ENCODE results near the gene FBXL17. TPM values are rescaled to one million over a fixed set of nuclear protein-coding genes. Genes with fewer than 3 reads are reported as not detected.

Gene FBXL17
- total and polyA plus RNA-seq, 2 of the 4 experiments (the other 2 are of a cell fraction): 3.9 to 8.1 TPM

GRCh38 chr5:107982703-107983425 lies 399.0 kb downstream of the FBXL17 start (continued):
- no peak for TF ChIP-seq BHLHE40 (IDR thresholded peaks at IDR 0.05; ENCODE audit: low read depth, low read length)

GRCh38 chr5:107980923-107981692 lies 400.8 kb downstream of the FBXL17 start:
- no peaks in the 10 kb centered on the region for H4K20me1 ChIP-seq (ENCODE audit: insufficient read depth, low read length)
- H3K27ac ChIP-seq (ENCODE audit: insufficient read depth, low read length): no peak overlapping the region
- H4K91ac ChIP-seq (ENCODE audit: insufficient read depth, low read depth, low read length): peak overlapping the region; percentile 38; the same call in 1 of the 2 replicates
- H3K9me1 ChIP-seq (ENCODE audit: insufficient read depth, low read length): no peaks in the 10 kb centered on the region
- no peaks in the 10 kb centered on the region for H3K79me1 ChIP-seq (ENCODE audit: low read depth in 1 of 2, low read length in 2 of 2)
- peak overlapping the region; percentile 6; the same call in 1 of the 2 replicates for H3K18ac ChIP-seq (ENCODE audit: low read depth, low read length)
- no peak overlapping the region for H3K4me2 ChIP-seq (ENCODE audit: low read depth, low read length)
- peak; percentile 27; the same call in 1 of the 2 replicates for ATAC-seq (ENCODE audit: low read depth)
- H3K9ac ChIP-seq (ENCODE audit: low read depth, low read length): no peak overlapping the region
- H2BK20ac ChIP-seq (ENCODE audit: low read depth, low read length): no peak overlapping the region
- H3K23ac ChIP-seq (ENCODE audit: low read depth, low read length): no peak overlapping the region
- no peak overlapping the region for H3K4me3 ChIP-seq (ENCODE audit: insufficient read depth, low read depth, low read length)
- H3K14ac ChIP-seq (replicated peaks; ENCODE audit: low read depth, low read length): 0 out of 2 replicates have a peak overlapping the region, but pooled peaks have one; percentile 15
- no peaks in the 10 kb centered on the region for H3K27me3 ChIP-seq (ENCODE audit: control insufficient read depth, insufficient read depth, low read length)
- no peak overlapping the region; the same call in 1 of the 2 replicates for H3K4ac ChIP-seq (ENCODE audit: low read depth, low read length)
- BruUV-seq (replicated peaks): no TSS peak
- H2BK15ac ChIP-seq (ENCODE audit: low read depth, low read length): no peak overlapping the region
- in situ Hi-C loops (cut with MboI; ENCODE audit: low sequenced_read_pairs) (no loop called here), intact Hi-C loops (cut with micrococcal nuclease) (no loop called here), dilution Hi-C loops (cut with HindIII; ENCODE audit: low sequenced_read_pairs, unreplicated experiment) (no loop called here)
- peak; percentile 63 for DNase-seq
- 50% methylated on average over 1 of the region's 13 CpGs; no CpG with 5 or more reads in 1 of the 2 experiments for WGBS, 2 experiments (ENCODE audit: extremely low coverage in 2 of 2, insufficient read length in 1 of 2)
- H2BK120ac ChIP-seq (ENCODE audit: low read depth, low read length): no peak overlapping the region
- H4K8ac ChIP-seq (ENCODE audit: low read depth in 2 of 2, low read length in 2 of 2): peak overlapping the region in 1 of 2 experiments; percentile 54; a peak in 1 of 4 replicates
- peaks cover 7% of the 10 kb centered on the region for H3K4me1 ChIP-seq (ENCODE audit: control insufficient read depth, insufficient read depth, low read length)
- CTCF ChIA-PET: interaction anchor here (1.3 kb wide), 1 partner anchor 9 kb away, joined by 3 read pairs; no protein-coding TSS in a partner anchor
- H2AK5ac ChIP-seq (ENCODE audit: low read depth, low read length): no peak overlapping the region
- H2AFZ ChIP-seq (replicated peaks; ENCODE audit: low read length, poor library complexity): no peak overlapping the region
- H3K56ac ChIP-seq (ENCODE audit: extremely low read depth, insufficient read depth, low read length): no peak overlapping the region
- no peaks in the 10 kb centered on the region for H3K36me3 ChIP-seq (ENCODE audit: control insufficient read depth, insufficient read depth, low read length)
- no peak overlapping the region for H2BK5ac ChIP-seq (ENCODE audit: low read depth, low read length, poor library complexity, severe bottlenecking)
- no peak overlapping the region for H4K5ac ChIP-seq (ENCODE audit: low read depth, low read length)
- H2AK9ac ChIP-seq (replicated peaks; ENCODE audit: low read depth, low read length, poor library complexity): no peak overlapping the region
- POLR2A ChIA-PET (ENCODE audit: unreplicated experiment): no interaction called here
- no peaks in the 10 kb centered on the region for H3K9me3 ChIP-seq (ENCODE audit: control insufficient read depth, insufficient read depth, low read length)
- no peak for TF ChIP-seq NFE2L2 (IDR thresholded peaks at IDR 0.05; ENCODE audit: low read depth, low read length)
- no peak for TF ChIP-seq FOS (IDR thresholded peaks at IDR 0.05; ENCODE audit: low read depth, low read length)
- no peak for TF ChIP-seq MAFK (IDR thresholded peaks at IDR 0.05; ENCODE audit: low read depth, low read length)
- no peak for TF ChIP-seq MAZ (IDR thresholded peaks at IDR 0.05; ENCODE audit: borderline replicate concordance, low read depth, low read length)
- no peak for TF ChIP-seq RFX5 (IDR thresholded peaks at IDR 0.05; ENCODE audit: low read depth, low read length)
- TF ChIP-seq USF2 (IDR thresholded peaks at IDR 0.05; ENCODE audit: low read depth, low read length): no peak
- no peak for TF ChIP-seq RAD21 (IDR thresholded peaks at IDR 0.05; ENCODE audit: low read length)
- TF ChIP-seq POLR2A (IDR thresholded peaks at IDR 0.05; ENCODE audit: low read depth, low read length): no peak
- TF ChIP-seq CHD1 (IDR thresholded peaks at IDR 0.05; ENCODE audit: low read depth, low read length): no peak
- no peak for TF ChIP-seq ELK1 (IDR thresholded peaks at IDR 0.05; ENCODE audit: borderline replicate concordance, low read depth, low read length)
- TF ChIP-seq RCOR1 (IDR thresholded peaks at IDR 0.05; ENCODE audit: insufficient replicate concordance, low read length): no peak
- TF ChIP-seq SMC3 (IDR thresholded peaks at IDR 0.05; ENCODE audit: low read depth, low read length): no peak
- TF ChIP-seq BHLHE40 (IDR thresholded peaks at IDR 0.05; ENCODE audit: low read depth, low read length): no peak

Data from IMR-90 (cell line).